GM13977 (cell line): Measurements from ENCODE around the gene DCUN1D2.

Experiments used
- DNase-seq: peaks from one replicate; pipeline ENCODE4 v3.0.0; 2012; ENCODE audit warnings: low spot score
- in situ Hi-C: fragments of 300-500 bp; cut with MboI; formaldehyde crosslinking; loops from one replicate; pipeline ENCODE4 v1.12.0; 2022; ENCODE audit warnings: low sequenced_read_pairs, low pct_unique_long_range_greater_than_20kb, mixed read lengths, inconsistent platforms; ENCODE audit not compliant: unreplicated experiment
- TF ChIP-seq, protein P1 (sequence below): IDR thresholded peaks from 2 replicates; pipeline ENCODE4 v1.5.1; 2012; ENCODE audit warnings: mild to moderate bottlenecking, control low read depth; ENCODE audit not compliant: insufficient read depth; ENCODE audit errors: extremely low read depth, missing control alignments

DCUN1D2 gene

DNA sequence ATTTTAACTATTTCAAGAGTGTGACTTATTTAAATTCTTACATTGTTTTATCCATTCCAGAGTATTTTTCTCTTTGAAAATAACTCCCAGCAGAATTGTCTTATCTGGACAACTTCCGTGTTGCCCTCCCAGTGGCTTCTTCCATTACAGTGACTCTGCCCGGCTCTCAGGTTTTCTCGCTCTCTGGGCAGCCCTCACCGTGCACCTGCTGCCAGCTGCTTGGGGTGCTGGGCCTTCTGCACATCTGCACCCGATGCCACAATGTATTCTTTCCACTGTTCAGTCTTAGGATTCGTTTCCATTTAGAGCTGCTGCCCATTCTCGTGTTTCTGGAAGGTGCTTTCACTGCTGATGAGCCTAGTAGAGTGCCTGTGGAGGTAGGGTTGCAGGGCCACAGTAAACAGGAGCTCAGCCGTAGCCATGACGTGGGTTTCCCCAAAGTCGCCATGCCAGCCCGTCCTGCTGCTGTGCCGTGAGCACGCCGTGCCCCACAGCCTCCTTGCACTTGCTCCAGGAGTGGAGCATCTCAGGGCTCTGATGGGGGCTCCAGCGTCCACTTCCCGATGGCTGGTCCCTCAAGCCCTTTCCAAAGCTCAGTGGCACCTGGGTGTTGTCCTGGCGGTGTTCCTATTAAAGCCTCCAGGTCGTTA, 46.1 kb upstream of the DCUN1D2 start:
- TF ChIP-seq, protein P1, sequence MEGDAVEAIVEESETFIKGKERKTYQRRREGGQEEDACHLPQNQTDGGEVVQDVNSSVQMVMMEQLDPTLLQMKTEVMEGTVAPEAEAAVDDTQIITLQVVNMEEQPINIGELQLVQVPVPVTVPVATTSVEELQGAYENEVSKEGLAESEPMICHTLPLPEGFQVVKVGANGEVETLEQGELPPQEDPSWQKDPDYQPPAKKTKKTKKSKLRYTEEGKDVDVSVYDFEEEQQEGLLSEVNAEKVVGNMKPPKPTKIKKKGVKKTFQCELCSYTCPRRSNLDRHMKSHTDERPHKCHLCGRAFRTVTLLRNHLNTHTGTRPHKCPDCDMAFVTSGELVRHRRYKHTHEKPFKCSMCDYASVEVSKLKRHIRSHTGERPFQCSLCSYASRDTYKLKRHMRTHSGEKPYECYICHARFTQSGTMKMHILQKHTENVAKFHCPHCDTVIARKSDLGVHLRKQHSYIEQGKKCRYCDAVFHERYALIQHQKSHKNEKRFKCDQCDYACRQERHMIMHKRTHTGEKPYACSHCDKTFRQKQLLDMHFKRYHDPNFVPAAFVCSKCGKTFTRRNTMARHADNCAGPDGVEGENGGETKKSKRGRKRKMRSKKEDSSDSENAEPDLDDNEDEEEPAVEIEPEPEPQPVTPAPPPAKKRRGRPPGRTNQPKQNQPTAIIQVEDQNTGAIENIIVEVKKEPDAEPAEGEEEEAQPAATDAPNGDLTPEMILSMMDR = no peak
- in situ Hi-C loops = no loop called here
- DNase-seq = no peak

DNA sequence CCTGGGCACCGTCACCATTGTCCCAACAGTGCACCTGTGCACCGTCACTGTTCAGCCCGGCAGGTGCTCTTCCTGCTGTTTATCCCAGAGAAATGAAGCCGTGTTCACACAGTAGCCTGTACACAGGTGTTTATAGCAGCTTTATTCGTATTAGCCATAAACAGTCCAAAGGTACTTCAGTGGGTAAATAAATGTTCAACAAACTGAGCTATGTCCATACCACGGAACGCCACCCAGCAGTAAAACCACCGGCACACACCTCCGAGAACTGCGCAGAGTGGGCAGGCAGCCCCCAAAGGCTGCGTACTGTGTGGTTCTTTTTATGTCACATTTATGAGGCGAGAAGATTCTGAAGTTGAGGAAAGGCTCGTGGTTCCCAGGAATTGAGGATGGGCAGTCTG, 44.9 kb upstream of the DCUN1D2 start:
- TF ChIP-seq, protein P1 = no peak
- in situ Hi-C loops = no loop called here
- DNase-seq = no peak

DNA sequence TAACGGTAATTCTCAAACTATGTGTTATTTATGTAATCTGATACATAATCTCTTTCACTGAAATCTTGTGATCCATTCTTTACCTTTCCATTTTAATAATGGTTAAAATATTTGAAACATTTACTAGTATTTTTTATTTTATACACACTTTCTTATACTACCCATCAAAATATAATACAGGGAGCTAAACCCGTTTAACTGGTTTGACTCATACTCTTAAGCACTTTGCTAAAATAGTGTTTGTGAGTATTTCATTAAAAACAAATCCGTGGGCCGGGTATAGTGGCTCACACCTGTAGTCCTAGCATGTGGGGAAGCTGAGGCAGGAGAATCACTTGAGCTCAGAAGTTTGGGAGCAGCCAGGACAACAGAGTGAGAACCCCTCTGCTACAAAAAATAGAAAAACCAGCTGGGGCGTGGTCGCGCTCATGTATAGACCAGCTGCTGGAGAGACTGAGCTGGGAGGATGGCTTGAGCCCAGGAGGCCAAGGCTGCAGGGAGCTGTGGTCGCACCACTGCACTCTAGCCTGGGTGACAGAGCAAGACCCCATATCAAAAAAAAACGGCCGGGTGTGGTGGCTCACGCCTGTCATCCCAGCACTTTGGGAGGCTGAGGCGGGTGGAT, 43.8 kb upstream of the DCUN1D2 start:
- TF ChIP-seq, protein P1 = no peak
- no peak for DNase-seq
- in situ Hi-C loops = no loop called here

DNA sequence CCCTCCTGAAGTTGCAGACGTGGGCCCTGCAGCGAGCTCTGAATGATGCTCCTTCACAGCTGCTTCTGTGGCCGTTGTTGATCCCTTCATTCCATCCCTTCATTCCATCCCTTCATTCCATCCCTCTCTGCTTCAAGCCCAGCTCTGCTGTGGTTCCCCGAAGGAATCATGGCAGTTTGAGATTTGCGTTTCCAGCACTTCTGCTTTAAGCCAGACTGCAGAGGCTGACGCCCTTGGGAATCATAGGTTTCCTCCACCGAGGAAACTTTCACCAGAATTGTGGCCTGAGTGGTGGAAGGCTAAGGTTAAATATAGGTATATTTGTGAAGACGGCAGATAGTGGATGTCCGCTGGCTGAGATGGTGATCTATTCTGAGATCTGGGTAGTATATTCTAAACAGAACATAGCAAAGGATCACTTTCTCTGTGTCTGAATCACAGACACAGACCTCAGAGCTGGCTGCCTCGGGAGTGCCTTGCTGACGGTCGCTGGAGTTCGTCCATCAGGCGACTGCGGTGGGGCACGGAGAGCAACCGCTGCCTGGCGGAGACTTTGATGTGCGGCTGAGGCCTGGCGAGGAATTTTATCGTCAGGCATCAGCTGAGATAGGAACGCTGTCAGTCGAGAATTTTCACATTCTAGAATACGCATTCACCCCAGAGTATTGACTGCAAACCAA, 42.8 kb upstream of the DCUN1D2 start:
- TF ChIP-seq, protein P1 = no peak
- in situ Hi-C loops = no loop called here
- no peak for DNase-seq

DNA sequence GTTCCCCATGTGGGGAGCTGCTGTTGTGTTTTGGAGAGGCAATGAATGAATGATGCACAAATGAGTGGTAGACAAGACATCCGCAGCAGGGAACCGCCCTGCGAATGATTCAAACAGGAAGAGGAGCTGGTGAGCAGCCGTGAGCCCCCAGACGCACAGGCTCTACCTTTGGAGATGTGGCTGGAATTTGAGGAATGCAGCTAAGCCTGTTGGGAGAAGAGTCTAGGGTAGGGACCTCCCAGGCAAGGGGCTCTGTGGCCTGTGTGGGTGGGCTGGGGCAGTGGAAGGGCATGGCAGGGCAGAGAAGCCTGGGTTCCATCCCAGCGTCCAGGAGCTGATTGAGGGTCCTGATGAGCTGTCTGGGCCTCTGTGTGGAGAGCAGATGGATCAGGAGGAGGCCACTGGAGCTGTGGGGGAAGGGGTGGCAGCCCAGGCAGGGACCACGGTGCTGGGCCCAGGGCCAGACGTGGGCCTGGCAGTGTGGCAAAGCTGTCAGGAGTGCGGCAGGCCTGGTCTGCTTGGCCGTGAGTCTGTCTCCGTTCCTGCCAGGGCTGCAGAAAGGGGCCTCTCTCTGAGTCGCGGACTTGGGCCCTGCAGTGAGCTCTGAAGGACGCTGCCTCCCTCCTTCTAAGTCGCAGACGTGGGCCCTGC, 41.8 kb upstream of the DCUN1D2 start:
- TF ChIP-seq, protein P1 = no peak
- DNase-seq = no peak
- in situ Hi-C loops = no loop called here

DNA sequence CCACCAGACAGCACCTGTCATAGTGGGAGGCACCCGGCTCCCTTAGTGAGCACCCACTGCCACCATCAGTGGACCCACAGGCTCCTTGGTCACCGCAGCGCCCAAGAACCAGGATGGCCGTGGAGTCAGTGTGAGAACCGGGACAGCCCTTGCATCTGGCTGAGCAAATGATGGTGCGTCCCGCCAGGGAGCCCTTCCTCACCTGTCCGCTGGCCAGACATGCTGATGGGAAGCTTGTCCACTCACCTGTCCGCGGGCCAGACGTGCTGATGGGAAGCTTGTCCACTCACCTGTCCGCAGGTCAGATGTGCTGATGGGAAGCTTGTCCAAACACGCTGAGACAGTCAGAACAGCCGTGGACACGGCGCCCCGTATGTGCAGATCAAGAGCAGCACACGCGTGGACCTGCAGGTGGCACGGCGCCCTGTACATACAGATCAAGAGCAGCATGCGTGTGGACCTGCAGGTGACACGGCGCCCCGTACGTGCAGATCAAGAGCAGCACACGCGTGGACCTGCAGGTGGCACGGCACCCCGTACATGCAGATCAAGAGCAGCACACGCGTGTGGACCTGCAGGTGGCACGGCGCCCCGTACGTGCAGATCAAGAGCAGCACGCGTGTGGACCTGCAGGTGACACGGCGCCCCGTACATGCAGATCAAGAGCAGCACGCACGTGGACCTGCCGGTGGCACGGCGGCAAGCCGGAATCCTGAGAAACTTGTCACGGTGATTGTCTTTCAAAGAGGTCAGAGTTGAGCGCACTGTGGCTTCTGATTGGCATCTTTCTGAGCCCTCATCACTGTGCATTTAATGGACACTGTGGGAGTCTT, 40.7 kb upstream of the DCUN1D2 start:
- TF ChIP-seq, protein P1 = no peak
- in situ Hi-C loops = no loop called here
- no peak for DNase-seq
